Measurements from ENCODE around the gene RPS16. TPM values are rescaled to one million over a fixed set of nuclear protein-coding genes. Genes with fewer than 3 reads are reported as not detected.

The RPS16 gene
- total and polyA plus RNA-seq, 2 experiments from 2014 or later: 63.8 to 409 TPM

GRCh38 chr19:39469567-39469966 lies 33.8 kb upstream of the RPS16 start:
- Histone ChIP-seq H3K4me3 (no peak overlapping the region), H3K9me2 (replicated peaks; ENCODE audit: insufficient read depth) (no peaks in the 10 kb centered on the region), H3K9me3 (ENCODE audit: low read depth) (no peaks in the 10 kb centered on the region), H3K36me3 (replicated peaks; ENCODE audit: insufficient read depth, low read depth) (no peaks in the 10 kb centered on the region), H3K27me3 (no peaks in the 10 kb centered on the region), H2AFZ (no peak overlapping the region), H3K4me2 (no peak overlapping the region), H3K4me1 (ENCODE audit: insufficient read depth) (no peaks in the 10 kb centered on the region), H3K27ac (no peak overlapping the region), H3K79me2 (no peaks in the 10 kb centered on the region), H4K20me1 (ENCODE audit: insufficient read depth, poor library complexity, severe bottlenecking) (no peaks in the 10 kb centered on the region)
- TF ChIP-seq CTCF (IDR thresholded peaks at IDR 0.05; ENCODE audit: poor library complexity) (no peak), EZH2 (IDR thresholded peaks at IDR 0.05; ENCODE audit: borderline replicate concordance) (no peak), EZH2phosphoT487 (IDR thresholded peaks at IDR 0.05; ENCODE audit: low read depth, severe bottlenecking, unreplicated experiment) (no peak)
- DNase-seq (ENCODE audit: low spot score): no peak
- 81% methylated on average over 6 of the region's 6 CpGs for WGBS (ENCODE audit: low lambda C conversion rate, missing lambda C conversion rate)

- Histone ChIP-seq H3K4me1 (ENCODE audit: insufficient read depth) (no peaks in the 10 kb centered on the region), H3K4me2 (no peak overlapping the region), H3K79me2 (no peaks in the 10 kb centered on the region), H3K4me3 (no peak overlapping the region), H3K36me3 (replicated peaks; ENCODE audit: insufficient read depth, low read depth) (no peaks in the 10 kb centered on the region), H3K9me2 (replicated peaks; ENCODE audit: insufficient read depth) (no peaks in the 10 kb centered on the region), H2AFZ (no peak overlapping the region), H3K9me3 (ENCODE audit: low read depth) (no peaks in the 10 kb centered on the region), H3K27ac (no peak overlapping the region), H4K20me1 (ENCODE audit: insufficient read depth, poor library complexity, severe bottlenecking) (no peaks in the 10 kb centered on the region), H3K27me3 (no peaks in the 10 kb centered on the region)
- 92% methylated on average over 11 of the region's 11 CpGs for WGBS (ENCODE audit: low lambda C conversion rate, missing lambda C conversion rate)
- TF ChIP-seq EZH2phosphoT487 (IDR thresholded peaks at IDR 0.05; ENCODE audit: low read depth, severe bottlenecking, unreplicated experiment) (no peak), CTCF (IDR thresholded peaks at IDR 0.05; ENCODE audit: poor library complexity) (no peak), EZH2 (IDR thresholded peaks at IDR 0.05; ENCODE audit: borderline replicate concordance) (no peak)
- no peak for DNase-seq (ENCODE audit: low spot score)
Observed at GRCh38 chr19:39469036-39469435, 33.3 kb upstream of the RPS16 start.

- Histone ChIP-seq H3K27ac (no peak overlapping the region), H3K4me1 (ENCODE audit: insufficient read depth) (no peaks in the 10 kb centered on the region), H3K9me2 (replicated peaks; ENCODE audit: insufficient read depth) (no peaks in the 10 kb centered on the region), H3K9me3 (ENCODE audit: low read depth) (no peaks in the 10 kb centered on the region), H3K4me2 (no peak overlapping the region), H2AFZ (no peak overlapping the region), H3K79me2 (no peaks in the 10 kb centered on the region), H3K36me3 (replicated peaks; ENCODE audit: insufficient read depth, low read depth) (no peaks in the 10 kb centered on the region), H3K4me3 (no peak overlapping the region), H3K27me3 (no peaks in the 10 kb centered on the region), H4K20me1 (ENCODE audit: insufficient read depth, poor library complexity, severe bottlenecking) (no peaks in the 10 kb centered on the region)
- 93% methylated on average over 7 of the region's 7 CpGs for WGBS (ENCODE audit: low lambda C conversion rate, missing lambda C conversion rate)
- no peak for DNase-seq (ENCODE audit: low spot score)
- no peak for TF ChIP-seq EZH2 (IDR thresholded peaks at IDR 0.05; ENCODE audit: borderline replicate concordance)
- TF ChIP-seq CTCF (IDR thresholded peaks at IDR 0.05; ENCODE audit: poor library complexity): no peak
Observed at GRCh38 chr19:39467941-39468340, 32.2 kb upstream of the RPS16 start.

Measured in hepatocyte (in vitro differentiated cells).